HG02610 (cell line): ENCODE measurements around the gene RFX5.
"Not testable (repeated sequence)": the region's sequence is repeated elsewhere in the genome, so short reads cannot be mapped to it uniquely, and the experiment has no call there.

Experiments used
- ATAC-seq: cut with Tn5 transposase; IDR thresholded peaks from one replicate; pipeline ENCODE4 v1.9.1; 2021; ENCODE audit warnings: mild to moderate bottlenecking, moderate library complexity; ENCODE audit not compliant: unreplicated experiment

RFX5 gene

DNA sequence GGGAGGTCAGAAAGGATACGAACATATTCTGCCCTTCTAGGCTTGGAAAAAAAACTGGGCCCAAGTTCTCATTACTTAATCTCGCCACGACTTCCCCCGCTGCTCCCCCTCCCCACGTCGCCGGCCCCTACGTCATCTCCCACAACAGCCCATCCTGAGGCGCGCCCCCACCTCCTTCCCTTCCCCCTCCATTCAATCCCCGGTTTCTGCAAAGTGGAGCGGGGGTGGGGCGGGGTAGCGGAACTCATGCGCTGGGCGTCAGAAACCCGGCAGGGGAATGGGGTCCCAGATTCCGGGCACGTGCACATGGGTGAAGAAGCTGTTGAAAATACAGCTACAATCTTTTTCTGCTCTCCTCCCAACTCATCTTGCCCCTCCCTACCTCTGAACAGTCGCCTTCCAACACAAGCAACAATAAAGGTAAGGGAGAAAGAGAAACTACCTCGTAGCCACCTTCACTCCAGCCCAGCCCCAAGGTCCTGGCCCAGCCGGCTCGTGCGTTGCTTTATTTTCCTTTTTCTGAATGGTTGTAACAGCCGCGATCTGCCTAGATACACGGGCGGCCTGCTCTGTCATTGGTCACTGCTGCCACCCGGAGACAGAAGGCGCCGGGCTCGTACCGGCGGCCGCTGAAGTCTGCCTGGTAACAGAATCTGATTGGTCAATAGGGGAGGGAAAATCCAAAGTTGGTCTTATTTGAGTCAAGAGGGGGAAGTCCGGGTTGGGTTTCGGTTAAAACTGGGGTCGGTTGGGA is at the start of gene RFX5:
RFX5 (minus strand) TSS at position 484 of the 754 bp plus-strand sequence. CDS start 932 bp downstream, outside the sequence.
- ATAC-seq, result peak; percentile 94

- not testable (repeated sequence) for ATAC-seq
Observed at GRCh38 chr1:151396265-151396664, 49.2 kb upstream of the RFX5 start.

- ATAC-seq, result no peak
Observed at GRCh38 chr1:151393583-151393982, 46.5 kb upstream of the RFX5 start.

- ATAC-seq, result no peak
Observed at GRCh38 chr1:151391079-151391563, 44.1 kb upstream of the RFX5 start.

- not testable (repeated sequence) for ATAC-seq
Observed at GRCh38 chr1:151390221-151391078, 43.4 kb upstream of the RFX5 start.

DNA sequence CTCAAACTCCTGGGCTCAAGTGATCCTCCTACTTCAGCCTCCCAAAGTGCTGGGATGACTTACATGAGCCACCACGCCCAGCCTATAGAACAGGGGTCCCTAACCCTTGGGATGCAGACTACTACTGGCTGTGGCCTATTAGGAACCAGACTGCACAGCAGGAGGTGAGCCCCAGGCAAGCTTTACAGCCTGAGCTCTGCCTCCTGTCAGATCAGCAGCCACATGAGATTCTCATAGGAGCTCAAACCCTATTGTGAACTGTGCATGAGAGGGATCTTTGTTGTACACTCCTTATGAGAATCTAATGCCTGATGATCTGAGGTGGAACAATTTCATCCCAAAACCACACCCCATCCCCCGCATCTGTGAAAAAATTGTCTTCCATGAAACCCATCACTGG is 39.0 kb upstream of the RFX5 start:
- no peak for ATAC-seq

- ATAC-seq, result no peak
Observed at GRCh38 chr1:151384584-151384983, 37.5 kb upstream of the RFX5 start.

- ATAC-seq, result no peak
Observed at GRCh38 chr1:151377150-151377884, 30.3 kb upstream of the RFX5 start.

GRCh38 chr1:151373196-151373595 is 26.1 kb upstream of the RFX5 start:
- ATAC-seq, result no peak

GRCh38 chr1:151372058-151372934 is 25.2 kb upstream of the RFX5 start, which contains the start of gene SELENBP1:
SELENBP1 (minus strand) TSS chr1:151372705; CDS start chr1:151372641, 64 bp downstream.
- no peak for ATAC-seq

DNA sequence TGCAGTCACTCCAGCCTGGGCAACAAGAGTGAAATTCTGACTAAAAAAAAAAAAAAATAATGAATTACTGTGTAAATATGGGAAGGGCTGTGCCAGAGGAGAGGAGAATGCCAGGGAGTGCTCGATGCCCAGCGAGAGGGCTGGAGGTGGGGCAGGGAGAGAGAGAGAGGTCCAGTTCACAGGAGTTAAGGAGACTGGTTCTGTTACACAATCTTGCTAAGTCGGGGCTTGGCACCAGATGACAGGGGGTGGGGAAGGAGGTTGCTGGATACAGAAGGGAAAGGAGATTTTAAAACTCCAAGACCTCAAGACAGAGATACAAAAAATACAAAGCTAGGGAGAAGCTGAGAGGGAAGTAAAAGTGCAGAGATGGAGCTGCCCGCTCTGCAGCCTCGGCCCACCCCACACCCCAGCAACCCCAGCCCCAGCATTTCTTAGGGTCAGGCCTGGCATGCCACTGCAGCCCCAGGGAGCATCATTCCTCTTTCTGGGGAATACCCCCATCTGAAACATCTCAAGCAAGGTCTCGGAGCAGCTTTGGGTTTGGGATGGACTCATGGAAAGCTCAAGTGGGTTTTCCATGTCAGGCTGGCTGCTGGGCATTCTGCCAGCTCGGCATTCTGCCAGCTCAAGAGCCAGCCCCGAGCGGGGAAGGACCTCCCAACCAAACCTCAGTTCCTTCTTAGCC is 24.5 kb upstream of the RFX5 start:
- no peak for ATAC-seq

DNA sequence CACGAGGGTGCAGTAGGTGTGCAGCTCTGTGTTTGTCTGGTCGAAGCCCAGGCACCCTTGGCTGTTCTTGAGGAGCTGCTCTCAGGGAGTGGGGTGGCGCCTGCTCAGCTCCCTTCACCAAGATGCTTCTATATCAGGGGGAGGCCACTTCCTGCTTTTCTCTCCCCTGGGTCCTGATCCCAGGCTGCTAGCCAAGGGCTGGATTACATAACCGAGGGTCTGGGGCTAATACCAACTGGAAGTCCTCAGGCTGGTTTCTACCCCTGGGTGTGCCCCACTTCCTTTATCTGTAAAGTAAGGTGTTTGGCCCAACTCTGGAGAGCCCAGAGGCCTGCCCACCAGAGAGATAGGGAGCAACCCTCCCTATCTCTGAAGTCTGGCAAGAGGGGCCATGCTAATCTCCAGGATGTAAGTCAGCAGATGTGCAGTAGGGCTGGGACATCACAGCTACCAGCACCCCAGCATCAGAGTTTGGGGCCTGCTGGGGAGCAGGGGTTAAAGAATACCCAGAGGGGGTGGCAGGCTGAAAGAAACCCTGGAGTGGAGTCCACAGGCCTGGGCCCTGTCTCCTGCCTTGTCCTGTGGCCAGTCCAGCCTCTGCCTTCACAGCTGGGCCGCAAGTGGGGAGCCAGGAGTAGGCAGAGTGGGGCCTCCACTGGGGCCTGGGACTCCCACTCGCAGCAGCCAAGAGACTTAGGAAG is 23.3 kb upstream of the RFX5 start:
- no peak for ATAC-seq

DNA sequence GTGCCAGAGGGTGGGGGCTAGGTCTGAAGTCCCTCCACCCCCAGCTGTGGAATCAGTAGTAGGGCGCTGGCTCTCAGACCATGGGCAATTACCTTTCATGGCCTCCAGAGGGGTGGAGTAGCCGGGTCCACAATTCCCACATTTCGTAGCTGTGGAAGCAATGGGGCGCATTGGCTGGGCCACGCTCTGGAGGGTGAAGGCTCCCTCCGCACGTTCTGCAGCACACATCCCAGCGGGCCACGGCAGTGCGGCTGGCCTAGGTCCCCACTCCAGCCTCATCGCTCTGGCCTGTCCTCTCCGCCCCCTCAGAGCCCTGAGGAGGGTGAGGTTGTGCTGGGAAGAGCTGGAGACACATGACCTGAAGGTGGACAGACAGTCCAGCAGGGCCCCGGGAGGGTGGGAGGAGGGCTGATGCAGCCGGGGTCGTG is 22.6 kb upstream of the RFX5 start:
- ATAC-seq, result no peak

DNA sequence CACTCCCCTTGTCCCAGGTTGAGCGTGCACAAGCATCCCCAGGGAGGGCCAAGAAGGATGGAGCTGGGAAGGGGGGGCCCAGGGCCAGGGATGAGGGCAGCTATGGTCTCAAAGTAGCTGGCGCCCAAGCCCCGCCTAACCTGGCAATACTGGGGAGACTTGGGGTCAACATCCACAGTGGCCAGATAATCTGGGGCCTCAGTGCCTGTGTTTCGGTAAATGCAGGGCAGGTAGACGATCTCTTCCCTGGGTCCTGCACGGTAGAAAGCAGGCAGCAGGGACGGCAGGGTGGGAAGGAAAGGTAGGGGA is 22.2 kb upstream of the RFX5 start:
- no peak for ATAC-seq

DNA sequence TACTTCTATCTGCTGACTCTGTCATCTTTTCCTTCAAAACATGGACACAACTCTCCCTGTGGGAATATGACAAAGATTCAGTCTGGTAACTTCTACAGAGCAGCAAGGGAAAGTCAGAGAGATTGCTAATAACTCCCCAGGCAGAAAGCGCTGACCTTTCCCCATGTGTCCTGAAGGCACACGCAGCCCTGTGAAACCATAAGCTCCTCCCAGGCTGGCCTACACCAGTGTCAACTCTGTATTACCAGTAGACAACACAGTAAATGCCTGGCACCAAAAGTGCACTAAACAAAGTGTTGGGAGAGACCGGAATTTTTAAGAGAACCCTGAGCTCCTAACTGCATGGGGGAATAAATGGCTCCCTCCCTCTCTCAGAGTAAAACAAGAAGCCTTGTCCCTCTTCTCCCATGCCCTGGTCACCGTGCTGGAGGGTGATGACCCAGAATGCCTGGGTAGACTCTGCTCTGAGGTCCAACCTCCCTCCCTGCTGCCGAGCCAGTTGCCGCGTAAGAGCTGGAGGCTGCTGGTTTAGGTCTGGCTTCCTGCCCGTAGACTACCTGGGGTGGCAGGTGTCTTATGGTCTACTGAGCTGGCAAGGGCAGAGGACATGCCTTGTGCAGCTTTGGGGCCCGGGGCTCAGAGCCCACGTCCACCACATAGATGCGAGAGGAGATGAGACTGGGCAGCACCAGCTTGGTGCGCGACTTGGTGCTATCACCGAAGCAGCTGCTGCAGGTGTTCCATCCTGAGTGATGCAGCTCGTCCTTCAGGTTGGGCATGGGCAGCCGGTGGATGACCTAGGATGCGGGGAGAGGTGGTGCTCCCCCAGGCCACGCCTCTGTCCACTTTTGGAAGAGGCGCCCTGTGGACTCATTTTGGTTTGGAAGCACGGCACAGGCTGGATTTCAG is 21.6 kb upstream of the RFX5 start:
- ATAC-seq, result no peak

GRCh38 chr1:151367658-151368392 is 20.8 kb upstream of the RFX5 start:
- ATAC-seq, result no peak

DNA sequence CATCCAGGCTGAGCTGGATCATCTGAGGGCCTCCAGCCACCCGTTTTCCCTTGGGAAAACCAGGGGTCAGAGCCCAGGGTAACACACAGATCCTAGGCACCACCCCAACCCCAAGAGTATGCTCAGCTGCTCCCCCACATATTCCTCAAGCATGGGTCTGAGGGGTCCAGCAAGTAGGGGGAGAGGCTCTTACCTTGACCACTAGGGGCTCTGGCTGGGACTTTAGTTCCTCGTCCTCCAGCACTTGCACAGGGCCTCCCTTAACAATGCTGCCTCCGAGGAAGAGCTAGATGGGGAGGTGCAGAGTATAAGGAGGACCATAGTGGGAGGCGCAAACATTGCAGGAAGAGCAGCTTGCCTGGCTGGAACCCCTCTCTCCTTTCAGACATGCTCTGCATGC is 17.9 kb upstream of the RFX5 start:
- no peak for ATAC-seq
